ENCODE data around the gene DLGAP1. TPM values are rescaled to one million over a fixed set of nuclear protein-coding genes. Genes with fewer than 3 reads are reported as not detected.

The DLGAP1 gene
- total RNA-seq = 0.07 and 0.33 TPM in 2 replicates

DNA sequence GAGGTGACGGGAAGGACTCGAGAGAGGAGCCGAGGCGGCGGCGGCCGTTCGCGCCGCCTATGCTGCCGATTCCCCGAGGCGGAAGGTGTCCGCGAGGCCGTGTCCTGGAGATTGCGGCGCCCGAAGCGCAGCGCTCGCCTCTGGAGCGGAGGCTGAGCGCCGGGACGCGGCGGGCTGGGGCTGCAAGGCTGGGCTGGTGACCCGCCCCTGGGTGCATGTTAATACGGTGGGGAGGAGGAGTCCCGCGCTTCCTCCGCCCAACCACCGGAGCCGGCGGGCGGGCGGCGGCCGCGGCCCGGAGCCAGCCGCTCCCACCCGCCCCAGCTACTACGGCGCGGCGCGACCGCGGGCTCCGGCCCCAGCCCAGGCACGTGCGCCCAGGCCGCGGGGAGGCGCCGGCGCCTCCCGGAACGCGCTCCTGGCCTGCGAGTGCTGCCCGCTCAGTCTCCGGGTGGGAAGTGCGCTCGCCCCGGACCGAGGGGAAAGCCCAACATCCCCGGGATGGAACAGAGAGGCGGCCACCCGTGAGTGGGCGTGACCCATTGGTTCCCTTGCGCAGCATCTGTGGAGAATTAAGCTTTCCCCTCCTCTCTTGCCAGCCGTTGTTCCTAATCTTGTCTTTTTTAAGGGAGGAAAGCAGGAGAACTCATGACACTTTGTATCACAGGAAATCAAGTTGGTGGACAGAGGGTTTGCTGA is at the start of gene DLGAP1:
Gene DLGAP1, minus strand, starts transcription at position 195 of the 699 bp plus-strand sequence.

DNA sequence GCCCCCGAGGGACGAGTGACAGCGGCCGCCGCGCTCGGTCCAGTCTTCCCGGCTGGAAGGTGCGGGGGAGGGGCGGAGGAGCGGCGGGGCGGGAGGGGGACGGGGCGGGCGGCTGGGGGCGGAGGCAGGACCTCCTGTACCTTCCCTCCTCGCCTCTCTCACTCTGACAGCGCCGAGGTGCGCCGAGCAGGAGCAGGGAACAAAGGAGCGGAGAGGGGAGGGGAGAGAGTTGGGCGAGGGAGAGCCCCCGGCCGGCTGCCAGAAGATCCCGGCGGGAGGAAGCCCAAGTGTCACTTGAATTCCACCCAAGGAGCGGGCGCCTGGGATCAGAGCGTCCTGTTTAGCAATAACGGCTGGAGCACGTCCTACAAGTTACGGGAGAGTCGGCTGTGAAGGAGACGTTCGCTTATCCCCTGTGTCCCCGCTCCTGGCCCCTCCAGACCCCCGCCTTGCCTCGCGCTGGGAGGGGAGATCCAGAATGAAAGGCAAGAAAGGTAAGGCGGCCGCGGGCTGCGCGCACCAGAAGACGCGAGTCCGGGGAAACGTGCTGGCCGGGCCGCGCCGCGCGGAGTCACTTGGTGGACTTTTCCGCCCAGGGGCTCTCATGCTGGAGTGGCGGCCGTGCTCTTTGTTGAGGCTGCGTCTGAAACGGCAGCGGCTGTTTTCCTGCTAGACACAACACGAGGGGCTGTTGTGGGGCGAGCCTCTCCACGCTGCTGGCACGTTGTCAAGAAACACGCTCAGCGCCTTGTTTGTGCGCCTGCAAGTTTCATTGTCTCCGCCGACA is 1004.9 kb downstream of the DLGAP1 start, which contains the start of gene TGIF1:
Gene TGIF1, plus strand, starts transcription at position 161 of the 787 bp plus-strand sequence. Its CDS starts 318 bp downstream, at position 479.

